ENCODE measurements around the gene ATP6V1F. TPM values are rescaled to one million over a fixed set of nuclear protein-coding genes. Genes with fewer than 3 reads are reported as not detected.

Gene ATP6V1F
- total and polyA plus RNA-seq, 3 donors from 2014 or later = 133 to 414 (median 166) TPM

DNA sequence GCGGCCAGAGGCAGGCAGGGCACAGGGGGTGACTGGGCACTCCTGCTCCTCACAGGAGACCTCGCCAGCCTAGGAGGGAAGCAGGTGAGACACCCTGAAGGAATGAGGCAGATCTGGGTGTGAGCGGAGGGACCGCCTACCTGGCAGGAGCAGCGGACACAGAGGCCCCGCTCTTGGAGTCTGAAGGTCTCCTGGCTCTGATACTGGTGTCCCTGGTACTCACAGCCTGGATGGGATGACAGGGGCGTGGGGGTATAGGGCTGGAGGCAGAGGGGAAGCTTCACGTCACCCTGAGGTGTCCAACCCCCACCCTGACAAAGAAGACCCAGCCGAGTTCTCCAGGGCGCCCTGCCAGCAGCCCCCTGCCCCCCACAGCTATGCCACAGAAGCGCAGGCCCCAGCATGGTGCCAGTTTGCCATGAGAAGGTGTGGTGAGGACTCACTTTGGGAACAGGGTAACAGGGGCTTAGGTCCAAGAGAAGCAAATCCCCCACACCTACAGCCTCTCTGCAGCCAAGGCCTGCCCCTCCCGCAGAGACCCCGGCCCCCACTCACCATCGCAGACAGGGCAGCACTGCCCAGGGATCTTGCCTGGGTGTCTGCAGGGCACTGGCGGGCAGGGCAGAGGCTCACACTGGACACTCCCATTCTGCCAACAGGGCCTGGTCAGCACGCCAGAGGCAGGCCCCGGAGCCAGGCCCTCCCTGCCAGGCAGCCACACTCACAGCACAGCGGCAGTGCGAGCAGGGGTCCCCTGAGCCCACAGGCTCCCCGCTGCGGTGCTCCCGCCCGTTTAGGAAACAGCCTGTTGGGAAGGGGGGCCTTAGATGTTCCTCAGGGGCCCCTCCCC lies 30.8 kb downstream of the ATP6V1F start:
- intact Hi-C loops (cut with DNase I; ENCODE audit: low total_unique reads) = no loop called here
- no peaks in the 10 kb centered on the region for H3K27me3 ChIP-seq

DNA sequence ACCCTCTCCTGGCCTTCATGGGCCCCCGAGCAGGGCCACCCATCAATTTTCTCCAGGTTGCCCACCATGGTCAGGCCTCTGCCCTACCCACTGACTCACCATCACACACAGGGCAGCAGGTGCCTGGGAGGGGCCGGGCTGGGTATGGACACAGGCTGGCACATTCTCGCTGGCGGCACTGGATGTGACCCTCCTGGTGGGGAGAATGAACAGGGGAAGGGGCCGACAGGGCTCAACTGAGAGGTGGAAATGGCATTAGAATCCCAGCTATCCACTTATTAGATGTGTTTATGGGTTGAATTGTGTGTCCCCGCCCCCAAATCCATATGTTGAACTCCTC lies 31.4 kb downstream of the ATP6V1F start:
- TF ChIP-seq, protein P1, sequence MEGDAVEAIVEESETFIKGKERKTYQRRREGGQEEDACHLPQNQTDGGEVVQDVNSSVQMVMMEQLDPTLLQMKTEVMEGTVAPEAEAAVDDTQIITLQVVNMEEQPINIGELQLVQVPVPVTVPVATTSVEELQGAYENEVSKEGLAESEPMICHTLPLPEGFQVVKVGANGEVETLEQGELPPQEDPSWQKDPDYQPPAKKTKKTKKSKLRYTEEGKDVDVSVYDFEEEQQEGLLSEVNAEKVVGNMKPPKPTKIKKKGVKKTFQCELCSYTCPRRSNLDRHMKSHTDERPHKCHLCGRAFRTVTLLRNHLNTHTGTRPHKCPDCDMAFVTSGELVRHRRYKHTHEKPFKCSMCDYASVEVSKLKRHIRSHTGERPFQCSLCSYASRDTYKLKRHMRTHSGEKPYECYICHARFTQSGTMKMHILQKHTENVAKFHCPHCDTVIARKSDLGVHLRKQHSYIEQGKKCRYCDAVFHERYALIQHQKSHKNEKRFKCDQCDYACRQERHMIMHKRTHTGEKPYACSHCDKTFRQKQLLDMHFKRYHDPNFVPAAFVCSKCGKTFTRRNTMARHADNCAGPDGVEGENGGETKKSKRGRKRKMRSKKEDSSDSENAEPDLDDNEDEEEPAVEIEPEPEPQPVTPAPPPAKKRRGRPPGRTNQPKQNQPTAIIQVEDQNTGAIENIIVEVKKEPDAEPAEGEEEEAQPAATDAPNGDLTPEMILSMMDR (IDR thresholded peaks at IDR 0.05) = no peak
- TF ChIP-seq POLR2A (IDR thresholded peaks at IDR 0.05) = no peak

More for the DNA sequence above, 30.8 kb downstream of the ATP6V1F start:
- Histone ChIP-seq H3K4me3 (no peak overlapping the region), H3K27ac (no peak overlapping the region), H3K4me1 (no peaks in the 10 kb centered on the region), H3K9me3 (no peaks in the 10 kb centered on the region), H3K36me3 (ENCODE audit: low read depth, missing control alignments) (no peaks in the 10 kb centered on the region)
- WGBS, 2 donors = 93 to 97% methylated on average over 6 to 19 of the region's 23 CpGs
- DNase-seq = no peak
- TF ChIP-seq, protein P1 (IDR thresholded peaks at IDR 0.05) = no peak
- no peak for TF ChIP-seq POLR2A (IDR thresholded peaks at IDR 0.05)

GRCh38 chr7:128895320-128895719 lies 32.7 kb downstream of the ATP6V1F start:
- Histone ChIP-seq H3K4me3 (no peak overlapping the region), H3K27ac (no peak overlapping the region), H3K36me3 (ENCODE audit: low read depth, missing control alignments) (no peaks in the 10 kb centered on the region), H3K4me1 (no peaks in the 10 kb centered on the region), H3K9me3 (no peaks in the 10 kb centered on the region), H3K27me3 (no peaks in the 10 kb centered on the region)
- intact Hi-C loops (cut with DNase I; ENCODE audit: low total_unique reads) = no loop called here
- WGBS, 2 donors = 95 to 99% methylated on average over 3 of the region's 3 CpGs
- no peak for TF ChIP-seq POLR2A (IDR thresholded peaks at IDR 0.05)
- TF ChIP-seq, protein P1 (IDR thresholded peaks at IDR 0.05) = no peak
- no peak for DNase-seq

More for the DNA sequence above, 31.4 kb downstream of the ATP6V1F start:
- no peaks in the 10 kb centered on the region for H3K36me3 ChIP-seq (ENCODE audit: low read depth, missing control alignments)
- H3K27me3 ChIP-seq = no peaks in the 10 kb centered on the region
- H3K9me3 ChIP-seq = no peaks in the 10 kb centered on the region
- H3K27ac ChIP-seq = no peak overlapping the region
- no peak for DNase-seq
- H3K4me1 ChIP-seq = no peaks in the 10 kb centered on the region
- 98 to 100% methylated on average over 1 to 6 of the region's 6 CpGs for WGBS, 2 donors
- H3K4me3 ChIP-seq = no peak overlapping the region
- intact Hi-C loops (cut with DNase I; ENCODE audit: low total_unique reads) = no loop called here

- no peak overlapping the region for H3K4me3 ChIP-seq
- no peak overlapping the region for H3K27ac ChIP-seq
- no peaks in the 10 kb centered on the region for H3K36me3 ChIP-seq (ENCODE audit: low read depth, missing control alignments)
- H3K9me3 ChIP-seq = no peaks in the 10 kb centered on the region
- no peaks in the 10 kb centered on the region for H3K27me3 ChIP-seq
- intact Hi-C loops (cut with DNase I; ENCODE audit: low total_unique reads) = no loop called here
- no peak for DNase-seq
- H3K4me1 ChIP-seq = no peaks in the 10 kb centered on the region
- TF ChIP-seq, protein P1 (IDR thresholded peaks at IDR 0.05) = no peak
- TF ChIP-seq POLR2A (IDR thresholded peaks at IDR 0.05) = no peak
Observed at GRCh38 chr7:128899392-128899791, 36.7 kb downstream of the ATP6V1F start.

- WGBS, 2 donors = 67 to 69% methylated on average over 1 of the region's 1 CpG
- Histone ChIP-seq H3K36me3 (ENCODE audit: low read depth, missing control alignments) (no peaks in the 10 kb centered on the region), H3K4me3 (no peak overlapping the region), H3K27ac (no peak overlapping the region), H3K4me1 (no peaks in the 10 kb centered on the region), H3K9me3 (no peaks in the 10 kb centered on the region), H3K27me3 (no peaks in the 10 kb centered on the region)
- intact Hi-C loops (cut with DNase I; ENCODE audit: low total_unique reads) = no loop called here
- TF ChIP-seq, protein P1 (IDR thresholded peaks at IDR 0.05) = no peak
- no peak for TF ChIP-seq POLR2A (IDR thresholded peaks at IDR 0.05)
- DNase-seq = no peak
Observed at GRCh38 chr7:128900237-128900636, 37.6 kb downstream of the ATP6V1F start.

Measured in testis (tissue), 3 donors.